SK-N-SH (cell line): ENCODE measurements around the gene TGM4. TPM values are rescaled to one million over a fixed set of nuclear protein-coding genes. Genes with fewer than 3 reads are reported as not detected.

Source experiments
- CTCF ChIA-PET: fragments of 300-600, 350-600 bp; formaldehyde crosslinking; extraction: SDS; loops from one replicate; lab custom pipeline; 2021; lab: Yijun Ruan, JAX
- POLR2A ChIA-PET: fragments of 350-600 bp; sonication (Branson Sonifier 250); formaldehyde crosslinking; extraction: SDS; loops from one replicate; lab custom pipeline; 2020; ENCODE audit warnings: antibody characterized with exemption, inconsistent platforms; lab: Yijun Ruan, JAX
- DNase-seq: peaks from one replicate; pipeline ENCODE4 v3.0.0; 2012
- H2AFZ ChIP-seq: fragments of 200-600 bp; sonication (generic); 2 replicates; pipeline ENCODE4 v1.8.1; 2016; ENCODE audit warnings: antibody characterized with exemption, mild to moderate bottlenecking, low read depth
- H3F3A ChIP-seq: fragments of 200-600 bp; sonication (generic); replicated peaks from 2 replicates; pipeline ENCODE3; 2016; ENCODE audit warnings: antibody characterized with exemption, mild to moderate bottlenecking; ENCODE audit not compliant: insufficient read depth
- H3K27ac ChIP-seq, 2 experiments: fragments of 200-500 bp in 1 of 2; fragments of 200-600 bp in 1 of 2; sonication (Bioruptor generic) in 1 of 2; sonication (generic), shearing (Covaris generic) in 1 of 2; 2 replicates each; pipeline versions ENCODE4 v1.5.1 to v1.6.1; 2014 to 2016; ENCODE audit warnings: low read depth in 2 of 2, inconsistent platforms in 1 of 2, low read length in 1 of 2, mild to moderate bottlenecking in 1 of 2, mixed read lengths in 1 of 2
- H3K27me3 ChIP-seq: fragments of 200-600 bp; sonication (generic), shearing (Covaris generic); 2 replicates; pipeline ENCODE4 v1.6.1; 2016; ENCODE audit warnings: mixed run types; ENCODE audit not compliant: insufficient read depth
- H3K36me3 ChIP-seq, 2 experiments: fragments of 200-500 bp in 1 of 2; fragments of 200-600 bp in 1 of 2; sonication (Bioruptor generic) in 1 of 2; sonication (generic) in 1 of 2; replicated peaks in 1 of 2; 2 replicates each; pipeline versions ENCODE3 to v1.5.1; 2014 to 2016; ENCODE audit warnings: low read length in 1 of 2, mild to moderate bottlenecking in 1 of 2; ENCODE audit not compliant: insufficient read depth in 2 of 2, control insufficient read depth in 1 of 2
- H3K4me1 ChIP-seq, 2 experiments: fragments of 200-500 bp in 1 of 2; fragments of 200-600 bp in 1 of 2; sonication (Bioruptor generic) in 1 of 2; sonication (generic), shearing (Covaris generic) in 1 of 2; 2 replicates each; pipeline versions ENCODE4 v1.5.1 to v1.6.1; 2014 to 2016; ENCODE audit warnings: low read depth in 1 of 2, low read length in 1 of 2, mixed run types in 1 of 2; ENCODE audit not compliant: insufficient read depth in 2 of 2, control insufficient read depth in 1 of 2
- H3K4me2 ChIP-seq: fragments of 200-600 bp; sonication (generic), shearing (Covaris generic); 2 replicates; pipeline ENCODE4 v1.6.1; 2017; ENCODE audit warnings: mixed run types
- H3K4me3 ChIP-seq, 2 experiments: fragments of 200-500 bp in 1 of 2; fragments of 200-600 bp in 1 of 2; sonication (Bioruptor generic) in 1 of 2; sonication (generic), shearing (Covaris generic) in 1 of 2; 2 replicates each; pipeline versions ENCODE4 v1.5.1 to v1.8.1; 2014 to 2016; ENCODE audit warnings: low read depth in 2 of 2, inconsistent platforms in 1 of 2, low read length in 1 of 2, mild to moderate bottlenecking in 1 of 2, mixed read lengths in 1 of 2, moderate library complexity in 1 of 2
- H3K79me2 ChIP-seq: fragments of 200-600 bp; sonication (generic); 2 replicates; pipeline ENCODE4 v1.8.1; 2017; ENCODE audit warnings: mild to moderate bottlenecking; ENCODE audit not compliant: insufficient read depth
- H3K9ac ChIP-seq: fragments of 200-600 bp; sonication (generic); 2 replicates; pipeline ENCODE4 v1.6.1; 2017; ENCODE audit warnings: mixed run types
- H3K9me2 ChIP-seq: fragments of 200-600 bp; sonication (generic); 2 replicates; pipeline ENCODE4 v1.6.1; 2017; ENCODE audit warnings: mixed run types
- H3K9me3 ChIP-seq: fragments of 200-600 bp; sonication (generic); 2 replicates; pipeline ENCODE4 v1.6.1; 2017; ENCODE audit warnings: mixed run types, mild to moderate bottlenecking, moderate library complexity
- H4K20me1 ChIP-seq: fragments of 200-600 bp; sonication (generic); 2 replicates; pipeline ENCODE4 v1.6.1; 2017; ENCODE audit warnings: mild to moderate bottlenecking, mixed run types; ENCODE audit not compliant: insufficient read depth
- CHD2 ChIP-seq: fragments of 150-350 bp; IDR thresholded peaks from 2 replicates; pipeline ENCODE4 v1.6.1; 2018; ENCODE audit warnings: low read length; ENCODE audit not compliant: partially characterized antibody
- ELF1 ChIP-seq: IDR thresholded peaks from 2 replicates; pipeline ENCODE4 v1.4.0; 2012
- EZH2phosphoT487 ChIP-seq: fragments of 200-600 bp; sonication (generic); IDR thresholded peaks from 2 replicates; pipeline ENCODE4 v1.6.1; 2017; ENCODE audit warnings: low read depth, mixed run types, mild to moderate bottlenecking, antibody characterized with exemption, moderate library complexity, borderline replicate concordance
- FOSL2 ChIP-seq: IDR thresholded peaks from 2 replicates; pipeline ENCODE4 v1.4.0; 2012; ENCODE audit warnings: low read depth, mild to moderate bottlenecking, moderate library complexity, borderline replicate concordance
- JUND ChIP-seq: IDR thresholded peaks from 2 replicates; pipeline ENCODE4 v1.4.0; 2012
- MEF2A ChIP-seq: IDR thresholded peaks from 2 replicates; pipeline ENCODE4 v1.4.0; 2012; ENCODE audit warnings: low read depth, borderline replicate concordance
- RCOR1 ChIP-seq: fragments of 150-350 bp; IDR thresholded peaks from 2 replicates; pipeline ENCODE4 v1.6.1; 2017; ENCODE audit warnings: antibody characterized with exemption, low read length
- RXRA ChIP-seq: IDR thresholded peaks from 2 replicates; pipeline ENCODE4 v1.4.0; 2012; ENCODE audit warnings: low read depth, mild to moderate bottlenecking, borderline replicate concordance
- TAF1 ChIP-seq: IDR thresholded peaks from 2 replicates; pipeline ENCODE4 v1.6.1; 2012; ENCODE audit warnings: low read depth, mild to moderate bottlenecking, low read length, moderate library complexity, borderline replicate concordance
- TEAD4 ChIP-seq: IDR thresholded peaks from 2 replicates; pipeline ENCODE4 v1.4.0; 2012; ENCODE audit warnings: mild to moderate bottlenecking, borderline replicate concordance; ENCODE audit not compliant: insufficient read depth
- WGBS: methylation state at CpG from one replicate; pipeline ENCODE4 v1.1.6; 2017; ENCODE audit warnings: low lambda C conversion rate; 5-methylcytosine and 5-hydroxymethylcytosine counted together
- polyA plus RNA-seq, 3 experiments: library from polyadenylated mRNA; depleted of rRNA; stranded (reverse); fragments of >200 nt; gene quantifications; 2 replicates each; pipeline ENCODE4 v1.2.3, GENCODE V29; 2012
- TF ChIP-seq, protein P1 (sequence below): IDR thresholded peaks from 2 replicates; pipeline ENCODE4; 2012
- TF ChIP-seq, protein P2 (sequence below): IDR thresholded peaks from 2 replicates; pipeline ENCODE4 v1.4.0; 2012; ENCODE audit warnings: low read depth, borderline replicate concordance
- TF ChIP-seq, protein P3 (sequence below): fragments of 200-600 bp; sonication (generic); IDR thresholded peaks from 2 replicates; pipeline ENCODE4 v1.6.1; 2017; ENCODE audit warnings: antibody characterized with exemption, mild to moderate bottlenecking, moderate library complexity
- TF ChIP-seq, protein P4 (sequence below): IDR thresholded peaks from 2 replicates; pipeline ENCODE4 v1.6.1; 2012; ENCODE audit warnings: mild to moderate bottlenecking, low read depth, low read length, moderate library complexity
- TF ChIP-seq, protein P5 (sequence below): IDR thresholded peaks from 2 replicates; pipeline ENCODE4 v1.4.0; 2012; ENCODE audit warnings: low read depth, borderline replicate concordance

Gene TGM4
- polyA plus RNA-seq, 1 of the 3 experiments (the other 2 are of a cell fraction): 0.12 TPM

DNA sequence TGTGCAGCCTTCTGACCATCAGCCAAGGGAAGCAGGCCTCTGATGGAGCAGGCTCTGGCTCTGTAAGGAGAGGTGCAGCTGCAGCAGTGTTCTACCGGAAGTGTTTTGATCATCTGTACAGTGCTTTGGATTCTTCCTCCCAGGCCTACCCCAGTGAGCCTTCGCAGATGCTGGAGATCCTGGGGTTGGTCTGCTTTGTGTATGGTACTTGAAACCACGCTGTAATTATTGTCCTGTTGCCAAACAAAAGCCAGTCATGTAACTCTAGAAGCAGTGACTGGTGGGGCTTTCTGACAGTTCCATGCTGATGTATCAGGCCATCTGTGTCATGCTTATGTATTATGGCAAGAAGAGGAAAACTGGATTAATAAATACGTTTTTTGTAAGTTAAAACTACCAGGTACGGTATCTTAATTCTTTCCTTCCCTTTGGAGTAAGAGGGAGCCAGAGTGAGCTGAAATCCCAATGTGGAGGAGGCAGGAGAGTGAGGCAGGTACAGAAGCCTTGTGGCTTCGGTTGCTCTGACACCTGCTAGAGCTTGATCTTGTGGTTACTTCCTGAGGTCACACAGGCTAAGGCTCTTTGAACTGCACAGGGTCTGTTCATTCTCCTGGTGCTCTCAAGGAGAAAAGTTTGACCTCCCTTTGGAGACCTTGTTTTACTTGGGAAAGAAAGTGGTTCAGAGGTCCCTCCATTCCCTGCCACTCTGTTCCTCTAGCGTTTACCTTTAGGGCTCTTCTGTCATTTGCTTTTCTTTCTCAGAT lies 9.0 kb upstream of the TGM4 start:
- Histone ChIP-seq H3K27ac (no peak overlapping the region), H3K9me3 (no peaks in the 10 kb centered on the region), H3K4me2 (no peak overlapping the region), H3K36me3 (peaks cover 4% of the 10 kb centered on the region in 2 experiments), H2AFZ (no peak overlapping the region), H3K9ac (no peak overlapping the region), H3K4me1 (peaks cover 5 to 7% of the 10 kb centered on the region in 2 experiments; a peak in 2 of 4 replicates), H3K27me3 (no peaks in the 10 kb centered on the region), H3K4me3 (no peak overlapping the region), H4K20me1 (no peaks in the 10 kb centered on the region), H3K79me2 (no peaks in the 10 kb centered on the region), H3F3A (peaks cover 3% of the 10 kb centered on the region), H3K9me2 (no peaks in the 10 kb centered on the region)
- WGBS: 83% methylated on average over 7 of the region's 7 CpGs
- DNase-seq: no peak
- POLR2A ChIA-PET: no interaction called here
- CTCF ChIA-PET: no interaction called here
- TF ChIP-seq, protein P1, sequence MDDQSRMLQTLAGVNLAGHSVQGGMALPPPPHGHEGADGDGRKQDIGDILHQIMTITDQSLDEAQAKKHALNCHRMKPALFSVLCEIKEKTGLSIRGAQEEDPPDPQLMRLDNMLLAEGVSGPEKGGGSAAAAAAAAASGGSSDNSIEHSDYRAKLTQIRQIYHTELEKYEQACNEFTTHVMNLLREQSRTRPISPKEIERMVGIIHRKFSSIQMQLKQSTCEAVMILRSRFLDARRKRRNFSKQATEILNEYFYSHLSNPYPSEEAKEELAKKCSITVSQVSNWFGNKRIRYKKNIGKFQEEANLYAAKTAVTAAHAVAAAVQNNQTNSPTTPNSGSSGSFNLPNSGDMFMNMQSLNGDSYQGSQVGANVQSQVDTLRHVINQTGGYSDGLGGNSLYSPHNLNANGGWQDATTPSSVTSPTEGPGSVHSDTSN: no peak
- TF ChIP-seq EZH2phosphoT487 (no peak), RCOR1 (no peak), TAF1 (no peak), CHD2 (no peak), ELF1 (no peak), TEAD4 (no peak), RXRA (no peak), MEF2A (no peak), FOSL2 (no peak), JUND (no peak)
- TF ChIP-seq, protein P2, sequence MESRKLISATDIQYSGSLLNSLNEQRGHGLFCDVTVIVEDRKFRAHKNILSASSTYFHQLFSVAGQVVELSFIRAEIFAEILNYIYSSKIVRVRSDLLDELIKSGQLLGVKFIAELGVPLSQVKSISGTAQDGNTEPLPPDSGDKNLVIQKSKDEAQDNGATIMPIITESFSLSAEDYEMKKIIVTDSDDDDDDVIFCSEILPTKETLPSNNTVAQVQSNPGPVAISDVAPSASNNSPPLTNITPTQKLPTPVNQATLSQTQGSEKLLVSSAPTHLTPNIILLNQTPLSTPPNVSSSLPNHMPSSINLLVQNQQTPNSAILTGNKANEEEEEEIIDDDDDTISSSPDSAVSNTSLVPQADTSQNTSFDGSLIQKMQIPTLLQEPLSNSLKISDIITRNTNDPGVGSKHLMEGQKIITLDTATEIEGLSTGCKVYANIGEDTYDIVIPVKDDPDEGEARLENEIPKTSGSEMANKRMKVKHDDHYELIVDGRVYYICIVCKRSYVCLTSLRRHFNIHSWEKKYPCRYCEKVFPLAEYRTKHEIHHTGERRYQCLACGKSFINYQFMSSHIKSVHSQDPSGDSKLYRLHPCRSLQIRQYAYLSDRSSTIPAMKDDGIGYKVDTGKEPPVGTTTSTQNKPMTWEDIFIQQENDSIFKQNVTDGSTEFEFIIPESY: no peak
- TF ChIP-seq, protein P3, sequence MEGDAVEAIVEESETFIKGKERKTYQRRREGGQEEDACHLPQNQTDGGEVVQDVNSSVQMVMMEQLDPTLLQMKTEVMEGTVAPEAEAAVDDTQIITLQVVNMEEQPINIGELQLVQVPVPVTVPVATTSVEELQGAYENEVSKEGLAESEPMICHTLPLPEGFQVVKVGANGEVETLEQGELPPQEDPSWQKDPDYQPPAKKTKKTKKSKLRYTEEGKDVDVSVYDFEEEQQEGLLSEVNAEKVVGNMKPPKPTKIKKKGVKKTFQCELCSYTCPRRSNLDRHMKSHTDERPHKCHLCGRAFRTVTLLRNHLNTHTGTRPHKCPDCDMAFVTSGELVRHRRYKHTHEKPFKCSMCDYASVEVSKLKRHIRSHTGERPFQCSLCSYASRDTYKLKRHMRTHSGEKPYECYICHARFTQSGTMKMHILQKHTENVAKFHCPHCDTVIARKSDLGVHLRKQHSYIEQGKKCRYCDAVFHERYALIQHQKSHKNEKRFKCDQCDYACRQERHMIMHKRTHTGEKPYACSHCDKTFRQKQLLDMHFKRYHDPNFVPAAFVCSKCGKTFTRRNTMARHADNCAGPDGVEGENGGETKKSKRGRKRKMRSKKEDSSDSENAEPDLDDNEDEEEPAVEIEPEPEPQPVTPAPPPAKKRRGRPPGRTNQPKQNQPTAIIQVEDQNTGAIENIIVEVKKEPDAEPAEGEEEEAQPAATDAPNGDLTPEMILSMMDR: no peak
- TF ChIP-seq, protein P4, sequence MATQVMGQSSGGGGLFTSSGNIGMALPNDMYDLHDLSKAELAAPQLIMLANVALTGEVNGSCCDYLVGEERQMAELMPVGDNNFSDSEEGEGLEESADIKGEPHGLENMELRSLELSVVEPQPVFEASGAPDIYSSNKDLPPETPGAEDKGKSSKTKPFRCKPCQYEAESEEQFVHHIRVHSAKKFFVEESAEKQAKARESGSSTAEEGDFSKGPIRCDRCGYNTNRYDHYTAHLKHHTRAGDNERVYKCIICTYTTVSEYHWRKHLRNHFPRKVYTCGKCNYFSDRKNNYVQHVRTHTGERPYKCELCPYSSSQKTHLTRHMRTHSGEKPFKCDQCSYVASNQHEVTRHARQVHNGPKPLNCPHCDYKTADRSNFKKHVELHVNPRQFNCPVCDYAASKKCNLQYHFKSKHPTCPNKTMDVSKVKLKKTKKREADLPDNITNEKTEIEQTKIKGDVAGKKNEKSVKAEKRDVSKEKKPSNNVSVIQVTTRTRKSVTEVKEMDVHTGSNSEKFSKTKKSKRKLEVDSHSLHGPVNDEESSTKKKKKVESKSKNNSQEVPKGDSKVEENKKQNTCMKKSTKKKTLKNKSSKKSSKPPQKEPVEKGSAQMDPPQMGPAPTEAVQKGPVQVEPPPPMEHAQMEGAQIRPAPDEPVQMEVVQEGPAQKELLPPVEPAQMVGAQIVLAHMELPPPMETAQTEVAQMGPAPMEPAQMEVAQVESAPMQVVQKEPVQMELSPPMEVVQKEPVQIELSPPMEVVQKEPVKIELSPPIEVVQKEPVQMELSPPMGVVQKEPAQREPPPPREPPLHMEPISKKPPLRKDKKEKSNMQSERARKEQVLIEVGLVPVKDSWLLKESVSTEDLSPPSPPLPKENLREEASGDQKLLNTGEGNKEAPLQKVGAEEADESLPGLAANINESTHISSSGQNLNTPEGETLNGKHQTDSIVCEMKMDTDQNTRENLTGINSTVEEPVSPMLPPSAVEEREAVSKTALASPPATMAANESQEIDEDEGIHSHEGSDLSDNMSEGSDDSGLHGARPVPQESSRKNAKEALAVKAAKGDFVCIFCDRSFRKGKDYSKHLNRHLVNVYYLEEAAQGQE: no peak
- TF ChIP-seq, protein P5, sequence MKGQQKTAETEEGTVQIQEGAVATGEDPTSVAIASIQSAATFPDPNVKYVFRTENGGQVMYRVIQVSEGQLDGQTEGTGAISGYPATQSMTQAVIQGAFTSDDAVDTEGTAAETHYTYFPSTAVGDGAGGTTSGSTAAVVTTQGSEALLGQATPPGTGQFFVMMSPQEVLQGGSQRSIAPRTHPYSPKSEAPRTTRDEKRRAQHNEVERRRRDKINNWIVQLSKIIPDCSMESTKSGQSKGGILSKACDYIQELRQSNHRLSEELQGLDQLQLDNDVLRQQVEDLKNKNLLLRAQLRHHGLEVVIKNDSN: no peak
